ENCODE data around the gene PCNX3.
"Not testable (repeated sequence)": the region's sequence is repeated elsewhere in the genome, so short reads cannot be mapped to it uniquely, and the experiment has no call there.

PCNX3 gene

DNA sequence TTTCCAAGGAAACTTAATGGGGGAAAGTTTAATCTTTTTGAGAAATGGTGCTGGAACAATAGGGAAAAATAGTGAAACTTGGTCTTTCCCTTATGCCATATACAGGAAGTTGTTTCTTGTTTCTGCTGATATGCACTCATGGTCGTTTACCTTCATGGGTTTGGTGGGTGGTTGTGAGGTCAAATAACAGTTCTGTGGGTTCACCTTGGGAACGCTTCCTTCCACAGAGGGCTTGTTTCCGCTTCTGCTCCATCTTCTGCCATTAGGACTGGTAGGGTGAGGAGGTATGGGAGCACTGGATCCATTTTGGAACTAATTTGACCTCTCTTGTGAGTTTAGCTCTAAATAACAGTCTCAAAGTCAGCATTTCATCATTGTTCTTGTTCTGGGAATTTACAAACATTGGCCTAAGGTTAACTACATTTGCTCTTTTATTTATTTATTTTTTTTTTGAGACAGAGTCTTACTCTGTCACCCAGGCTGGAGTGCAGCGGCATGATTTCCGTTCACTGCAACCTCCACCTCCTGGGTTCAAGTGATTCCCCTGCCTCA, 64.7 kb downstream of the PCNX3 start:
- DNase-seq (ENCODE audit: insufficient read length, low spot score) = no peak
- no peak for FAIRE-seq

- DNase-seq (ENCODE audit: insufficient read length, low spot score); FAIRE-seq: not testable (repeated sequence)
Measured at GRCh38 chr11:65683480-65683879, 67.9 kb downstream of the PCNX3 start.

GRCh38 chr11:65685981-65686380, 70.4 kb downstream of the PCNX3 start:
- FAIRE-seq = no peak
- DNase-seq (ENCODE audit: insufficient read length, low spot score) = no peak
